HFFc6 (cell line): ENCODE results near the gene SNTG2. TPM values are rescaled to one million over a fixed set of nuclear protein-coding genes. Genes with fewer than 3 reads are reported as not detected.

Source experiments
- DNase-seq: peaks from one replicate; pipeline ENCODE4 v3.0.0-alpha.2; 2018
- H3K27ac Mint-ChIP-seq: 2 replicates; pipeline ENCODE4 v1.8.0; 2020; ENCODE audit warnings: mild to moderate bottlenecking, mixed read lengths
- H3K27me3 Mint-ChIP-seq: 2 replicates; pipeline ENCODE4 v1.8.0; 2021; ENCODE audit warnings: mild to moderate bottlenecking, moderate library complexity, mixed read lengths; ENCODE audit not compliant: insufficient read depth
- H3K36me3 Mint-ChIP-seq: 2 replicates; pipeline ENCODE4 v1.8.0; 2021; ENCODE audit warnings: low read depth, mixed read lengths
- H3K4me1 Mint-ChIP-seq: 2 replicates; pipeline ENCODE4 v1.8.0; 2020; ENCODE audit warnings: low read depth, mixed read lengths
- H3K4me3 Mint-ChIP-seq: 2 replicates; pipeline ENCODE4 v1.8.0; 2020; ENCODE audit warnings: mild to moderate bottlenecking, moderate library complexity, mixed read lengths
- H3K9me3 Mint-ChIP-seq: 2 replicates; pipeline ENCODE4 v1.8.0; 2020; ENCODE audit warnings: mild to moderate bottlenecking, mixed read lengths
- total RNA-seq, 6 experiments: library from RNA; stranded (reverse); fragmentation: NEBNext Ultra II Directional; extraction: Animal tissue kit (Norgen Biotek cat#: 25700); gene quantifications; 2 replicates in 1 of 6; 3 replicates in 5 of 6; pipeline ENCODE4 v1.2.3, GENCODE V29; 2021
- TF ChIP-seq, protein P1 (sequence below): fragments of 200-600 bp; sonication (generic); IDR thresholded peaks from 2 replicates; pipeline ENCODE4 v1.5.0; 2021; ENCODE audit warnings: antibody characterized with exemption, mild to moderate bottlenecking

SNTG2 gene
- total RNA-seq, 6 experiments from 2014 or later = not detected

DNA sequence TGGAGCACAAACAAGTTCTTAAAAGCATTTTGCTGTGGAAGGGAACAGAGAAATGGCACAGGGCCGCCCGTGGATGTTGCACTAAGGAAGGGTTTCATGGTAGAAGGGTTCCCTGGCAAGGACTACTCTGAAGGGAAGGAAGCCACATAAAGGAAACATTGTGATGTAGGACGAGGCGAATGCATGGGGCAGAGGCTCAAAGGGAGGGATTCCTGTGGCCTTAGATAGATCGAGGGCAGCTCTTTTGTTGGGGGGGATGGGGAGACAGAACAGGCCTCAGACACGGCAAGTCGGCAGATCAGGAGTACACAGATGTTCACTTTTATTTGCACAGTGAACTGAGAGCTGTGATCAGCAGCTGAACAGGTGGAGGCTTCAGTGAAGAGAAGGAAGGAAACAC, 205.4 kb downstream of the SNTG2 start:
- peaks cover 1% of the 10 kb centered on the region; the same call in 1 of the 2 replicates for H3K9me3 Mint-ChIP-seq
- DNase-seq = no peak
- TF ChIP-seq, protein P1, sequence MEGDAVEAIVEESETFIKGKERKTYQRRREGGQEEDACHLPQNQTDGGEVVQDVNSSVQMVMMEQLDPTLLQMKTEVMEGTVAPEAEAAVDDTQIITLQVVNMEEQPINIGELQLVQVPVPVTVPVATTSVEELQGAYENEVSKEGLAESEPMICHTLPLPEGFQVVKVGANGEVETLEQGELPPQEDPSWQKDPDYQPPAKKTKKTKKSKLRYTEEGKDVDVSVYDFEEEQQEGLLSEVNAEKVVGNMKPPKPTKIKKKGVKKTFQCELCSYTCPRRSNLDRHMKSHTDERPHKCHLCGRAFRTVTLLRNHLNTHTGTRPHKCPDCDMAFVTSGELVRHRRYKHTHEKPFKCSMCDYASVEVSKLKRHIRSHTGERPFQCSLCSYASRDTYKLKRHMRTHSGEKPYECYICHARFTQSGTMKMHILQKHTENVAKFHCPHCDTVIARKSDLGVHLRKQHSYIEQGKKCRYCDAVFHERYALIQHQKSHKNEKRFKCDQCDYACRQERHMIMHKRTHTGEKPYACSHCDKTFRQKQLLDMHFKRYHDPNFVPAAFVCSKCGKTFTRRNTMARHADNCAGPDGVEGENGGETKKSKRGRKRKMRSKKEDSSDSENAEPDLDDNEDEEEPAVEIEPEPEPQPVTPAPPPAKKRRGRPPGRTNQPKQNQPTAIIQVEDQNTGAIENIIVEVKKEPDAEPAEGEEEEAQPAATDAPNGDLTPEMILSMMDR = no peak
- no peak overlapping the region for H3K4me3 Mint-ChIP-seq
- no peak overlapping the region for H3K27ac Mint-ChIP-seq
- H3K27me3 Mint-ChIP-seq = peaks cover 4% of the 10 kb centered on the region; the same call in 1 of the 2 replicates
- H3K4me1 Mint-ChIP-seq = no peaks in the 10 kb centered on the region
- no peaks in the 10 kb centered on the region for H3K36me3 Mint-ChIP-seq

DNA sequence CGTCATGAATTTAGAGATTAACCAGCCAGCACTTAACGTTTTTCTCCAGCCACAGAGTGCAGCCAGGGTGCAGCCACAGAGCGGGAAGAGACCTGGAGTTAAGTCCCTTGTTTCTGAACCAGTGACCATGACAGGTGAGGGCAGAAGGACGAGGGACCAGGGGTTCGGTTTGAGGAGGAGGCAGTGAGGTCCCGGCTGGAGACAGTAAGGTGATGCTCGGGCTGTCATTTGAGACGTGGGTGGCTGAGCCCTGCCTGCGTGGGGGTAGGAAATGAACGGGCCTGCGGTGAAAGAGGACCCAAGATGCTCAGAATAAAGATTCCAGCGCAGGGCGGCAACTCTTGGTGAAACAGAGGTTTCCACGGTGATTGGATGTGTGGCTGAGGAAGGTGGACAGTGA, 205.9 kb downstream of the SNTG2 start:
- Mint-ChIP-seq H3K9me3 (peaks cover 3% of the 10 kb centered on the region; the same call in 1 of the 2 replicates), H3K27me3 (no peaks in the 10 kb centered on the region; the same call in 1 of the 2 replicates), H3K27ac (no peak overlapping the region), H3K4me3 (no peak overlapping the region), H3K4me1 (no peaks in the 10 kb centered on the region), H3K36me3 (no peaks in the 10 kb centered on the region)
- TF ChIP-seq, protein P1 = no peak
- DNase-seq = no peak

DNA sequence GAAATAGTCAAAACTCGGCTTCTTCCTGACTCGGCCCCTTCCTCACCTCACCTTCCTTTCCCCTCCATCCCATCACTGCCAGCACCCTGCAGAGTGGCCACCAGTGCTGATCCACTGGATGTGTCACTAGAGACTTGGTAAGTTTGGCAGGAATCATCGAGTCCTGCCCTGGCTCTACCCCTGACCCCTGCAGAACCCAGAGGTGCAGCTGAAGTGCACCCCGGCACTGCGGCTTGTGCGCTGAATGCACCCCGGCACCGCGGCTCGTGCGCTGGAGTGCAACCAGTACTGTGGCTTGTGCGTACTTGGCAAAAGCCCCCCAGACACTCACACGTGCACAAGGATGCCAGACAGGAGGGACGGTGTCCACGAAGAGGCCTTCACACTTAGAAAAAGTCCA, 206.5 kb downstream of the SNTG2 start:
- H3K27me3 Mint-ChIP-seq = no peaks in the 10 kb centered on the region; the same call in 1 of the 2 replicates
- peaks cover 3% of the 10 kb centered on the region; the same call in 1 of the 2 replicates for H3K9me3 Mint-ChIP-seq
- no peaks in the 10 kb centered on the region for H3K4me1 Mint-ChIP-seq
- H3K27ac Mint-ChIP-seq = no peak overlapping the region
- TF ChIP-seq, protein P1 = no peak
- no peaks in the 10 kb centered on the region for H3K36me3 Mint-ChIP-seq
- no peak for DNase-seq
- no peak overlapping the region for H3K4me3 Mint-ChIP-seq

DNA sequence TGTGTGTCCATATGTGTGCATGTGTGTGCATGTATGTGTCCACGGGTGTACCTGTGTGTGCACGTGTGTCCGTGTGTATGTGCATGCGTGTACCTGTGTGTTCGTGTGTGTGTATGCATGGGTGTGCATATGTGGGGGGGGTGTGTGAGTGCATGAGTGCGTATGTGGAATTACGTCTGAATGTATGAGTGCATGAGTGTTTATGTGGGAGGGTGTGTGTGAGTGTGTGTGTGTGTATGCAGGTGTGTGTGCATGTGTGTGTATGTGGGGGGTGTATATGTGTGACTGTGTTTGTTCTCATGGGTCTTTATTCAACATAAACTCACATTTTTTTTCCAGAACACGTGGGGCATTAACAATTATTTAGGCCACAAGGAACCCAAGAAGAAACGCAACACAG, 208.4 kb downstream of the SNTG2 start:
- Mint-ChIP-seq H3K36me3 (peaks cover 14% of the 10 kb centered on the region; the same call in 1 of the 2 replicates), H3K4me3 (no peak overlapping the region), H3K4me1 (peaks cover 11% of the 10 kb centered on the region; the same call in 1 of the 2 replicates), H3K27me3 (no peaks in the 10 kb centered on the region; the same call in 1 of the 2 replicates), H3K27ac (no peak overlapping the region), H3K9me3 (peaks cover 19% of the 10 kb centered on the region)
- TF ChIP-seq, protein P1 = no peak
- DNase-seq = no peak

DNA sequence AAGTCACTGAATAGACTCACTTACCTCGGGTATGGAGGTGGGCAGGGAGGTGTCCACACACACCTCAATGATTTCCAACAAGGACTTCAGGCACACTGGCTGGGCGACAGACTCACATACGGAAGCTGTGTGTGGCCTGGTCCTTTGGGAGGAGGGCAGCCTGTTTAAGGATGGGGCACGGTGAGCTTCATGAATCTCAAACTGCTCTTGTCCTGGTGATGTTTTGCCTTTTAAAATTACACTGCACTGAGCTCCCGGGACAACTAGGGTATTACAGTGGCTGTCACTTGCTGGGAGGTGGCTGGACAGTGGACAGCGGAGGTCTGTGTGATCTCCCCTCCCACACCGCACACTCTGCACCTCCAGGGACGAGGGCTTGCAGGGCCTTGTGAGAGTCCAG, 211.6 kb downstream of the SNTG2 start:
- Mint-ChIP-seq H3K9me3 (peaks cover 28% of the 10 kb centered on the region), H3K27ac (no peak overlapping the region; the same call in 1 of the 2 replicates), H3K4me3 (no peak overlapping the region), H3K27me3 (no peaks in the 10 kb centered on the region; the same call in 1 of the 2 replicates), H3K4me1 (peaks cover 11% of the 10 kb centered on the region; the same call in 1 of the 2 replicates), H3K36me3 (peaks cover 14% of the 10 kb centered on the region; the same call in 1 of the 2 replicates)
- TF ChIP-seq, protein P1 = no peak
- no peak for DNase-seq
